HG03108 (cell line): ENCODE results near the gene HNRNPC.
"Not testable (repeated sequence)": the region's sequence is repeated elsewhere in the genome, so short reads cannot be mapped to it uniquely, and the experiment has no call there.

Source experiments
- ATAC-seq: cut with Tn5 transposase; IDR thresholded peaks from one replicate; pipeline ENCODE4 v1.9.1; 2021; ENCODE audit warnings: moderate library complexity; ENCODE audit not compliant: unreplicated experiment

HNRNPC gene

GRCh38 chr14:21248338-21248737 is 20.9 kb downstream of the HNRNPC start:
- ATAC-seq, result no peak

- ATAC-seq, result no peak
Observed at GRCh38 chr14:21245813-21246212, 23.4 kb downstream of the HNRNPC start.

- no peak for ATAC-seq
Observed at GRCh38 chr14:21244544-21244943, 24.7 kb downstream of the HNRNPC start.

- no peak for ATAC-seq
Observed at GRCh38 chr14:21241218-21241819, 27.9 kb downstream of the HNRNPC start.

GRCh38 chr14:21240417-21240816 is 28.8 kb downstream of the HNRNPC start:
- ATAC-seq, result no peak

GRCh38 chr14:21238823-21239518 is 30.3 kb downstream of the HNRNPC start:
- ATAC-seq, result no peak

- no peak for ATAC-seq
Observed at GRCh38 chr14:21236948-21237797, 32.1 kb downstream of the HNRNPC start.

- ATAC-seq, result no peak
Observed at GRCh38 chr14:21234112-21234511, 35.1 kb downstream of the HNRNPC start.

- no peak for ATAC-seq
Observed at GRCh38 chr14:21233457-21234076, 35.7 kb downstream of the HNRNPC start.

GRCh38 chr14:21231020-21231652 is 38.1 kb downstream of the HNRNPC start:
- ATAC-seq, result no peak

- no peak for ATAC-seq
Observed at GRCh38 chr14:21229821-21230220, 39.4 kb downstream of the HNRNPC start.

- no peak for ATAC-seq
Observed at GRCh38 chr14:21227981-21228380, 41.3 kb downstream of the HNRNPC start.

- no peak for ATAC-seq
Observed at GRCh38 chr14:21227150-21227549, 42.1 kb downstream of the HNRNPC start.

GRCh38 chr14:21226467-21226866 is 42.8 kb downstream of the HNRNPC start:
- no peak for ATAC-seq

- not testable (repeated sequence) for ATAC-seq
Observed at GRCh38 chr14:21225164-21225563, 44.1 kb downstream of the HNRNPC start.

GRCh38 chr14:21220874-21221477 is 48.3 kb downstream of the HNRNPC start:
- ATAC-seq, result no peak

- no peak for ATAC-seq
Observed at GRCh38 chr14:21219561-21220111, 49.6 kb downstream of the HNRNPC start.

GRCh38 chr14:21219120-21219519 is 50.1 kb downstream of the HNRNPC start:
- ATAC-seq, result no peak

GRCh38 chr14:21215879-21216251 is 53.4 kb downstream of the HNRNPC start:
- no peak for ATAC-seq
